ENCODE measurements around the gene CLDN22. TPM values are rescaled to one million over a fixed set of nuclear protein-coding genes. Genes with fewer than 3 reads are reported as not detected.

Gene CLDN22
- total and polyA plus RNA-seq, 2 of the 8 experiments (the other 6 are each of a cell fraction or from before 2014, with no cell fraction given): not detected

GRCh38 chr4:183314336-183314735, 5.7 kb downstream of the CLDN22 start:
- Histone ChIP-seq H2AK5ac (ENCODE audit: low read depth, low read length) (no peak overlapping the region), H3K79me2 (ENCODE audit: control insufficient read depth in 1 of 2, insufficient read depth in 2 of 2, low read length in 2 of 2) (no peaks in the 10 kb centered on the region), H3K9me3 (ENCODE audit: insufficient read depth in 2 of 2, low read depth in 1 of 2, low read length in 1 of 2) (no peaks in the 10 kb centered on the region), H3K23me2 (ENCODE audit: low read depth, low read length) (no peaks in the 10 kb centered on the region), H3K4me1 (replicated peaks in 1 of 4; ENCODE audit: control insufficient read depth in 3 of 4, insufficient read depth in 4 of 4, low read length in 3 of 4) (no peaks in the 10 kb centered on the region), H2BK5ac (ENCODE audit: low read depth, low read length) (no peak overlapping the region), H2BK20ac (ENCODE audit: low read length) (no peak overlapping the region), H2BK120ac (replicated peaks; ENCODE audit: low read depth, low read length) (no peak overlapping the region), H3K4me3 (ENCODE audit: extremely low read depth in 1 of 4, insufficient read depth in 2 of 4, low read depth in 3 of 4, low read length in 4 of 4) (no peak overlapping the region), H4K8ac (ENCODE audit: extremely low read depth, insufficient read depth, low read length) (no peak overlapping the region), H2BK15ac (ENCODE audit: low read length) (no peak overlapping the region), H4K20me1 (replicated peaks in 1 of 2; ENCODE audit: control insufficient read depth in 1 of 2, insufficient read depth in 2 of 2, low read length in 2 of 2) (peaks cover 0 to 5% of the 10 kb centered on the region in 2 experiments), H4K5ac (ENCODE audit: insufficient read length, low read depth, low read length) (no peak overlapping the region), H3K23ac (ENCODE audit: insufficient read length) (no peak overlapping the region), H3K4me2 (ENCODE audit: insufficient read depth in 1 of 2, low read depth in 2 of 2, low read length in 2 of 2) (no peak overlapping the region), H2AFZ (ENCODE audit: low read length) (no peak overlapping the region), H3K56ac (replicated peaks; ENCODE audit: insufficient read length, low read depth, low read length) (no peak overlapping the region), H3K9ac (replicated peaks in 1 of 4; ENCODE audit: extremely low read depth in 1 of 4, low read depth in 3 of 4, low read length in 3 of 4) (no peak overlapping the region), H4K91ac (replicated peaks; ENCODE audit: insufficient read length, low read length) (no peak overlapping the region), H2BK12ac (ENCODE audit: low read depth, low read length) (no peak overlapping the region), H3K14ac (ENCODE audit: insufficient read length) (no peak overlapping the region), H3K4ac (replicated peaks; ENCODE audit: insufficient read length, low read depth, low read length) (no peak overlapping the region), H3K36me3 (ENCODE audit: control insufficient read depth in 2 of 4, insufficient read depth in 4 of 4, low read length in 3 of 4) (peaks cover 6 to 53% (median 30%) of the 10 kb centered on the region in 4 experiments), H3K18ac (ENCODE audit: extremely low read depth, low read length) (no peak overlapping the region), H3K27ac (ENCODE audit: low read depth, low read length) (no peak overlapping the region), H3K79me1 (ENCODE audit: low read depth, low read length) (no peaks in the 10 kb centered on the region), H3K27me3 (replicated peaks in 1 of 4; ENCODE audit: control insufficient read depth in 3 of 4, extremely low read depth in 1 of 4, insufficient read depth in 3 of 4, low read length in 3 of 4) (no peaks in the 10 kb centered on the region)
- FAIRE-seq: no peak
- WGBS, 2 experiments (ENCODE audit: extremely low coverage in 1 of 2, insufficient coverage in 1 of 2, insufficient read length in 1 of 2, insufficient replicate concordance in 2 of 2, low coverage in 1 of 2, low lambda C conversion rate in 2 of 2, missing lambda C conversion rate in 1 of 2): 91% methylated on average over 15 of the region's 15 CpGs; no CpG with 5 or more reads in 1 of the 2 experiments
- POLR2A ChIA-PET (ENCODE audit: partially characterized antibody): no interaction called here
- CTCF ChIA-PET (ENCODE audit: partially characterized antibody): interaction anchor here (1.0 to 1.4 kb wide), 2 partner anchors 18 to 52 kb away, joined by 3 read pairs; no protein-coding TSS in a partner anchor
- DNase-seq (ENCODE audit: low read depth in 1 of 2, low spot score in 2 of 2): no peak
- TF ChIP-seq, protein P1, sequence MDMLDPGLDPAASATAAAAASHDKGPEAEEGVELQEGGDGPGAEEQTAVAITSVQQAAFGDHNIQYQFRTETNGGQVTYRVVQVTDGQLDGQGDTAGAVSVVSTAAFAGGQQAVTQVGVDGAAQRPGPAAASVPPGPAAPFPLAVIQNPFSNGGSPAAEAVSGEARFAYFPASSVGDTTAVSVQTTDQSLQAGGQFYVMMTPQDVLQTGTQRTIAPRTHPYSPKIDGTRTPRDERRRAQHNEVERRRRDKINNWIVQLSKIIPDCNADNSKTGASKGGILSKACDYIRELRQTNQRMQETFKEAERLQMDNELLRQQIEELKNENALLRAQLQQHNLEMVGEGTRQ (IDR thresholded peaks at IDR 0.05; ENCODE audit: low read length): no peak
- no peak for TF ChIP-seq NANOG (IDR thresholded peaks at IDR 0.05; ENCODE audit: insufficient read depth, low read depth, low read length, poor library complexity, severe bottlenecking)
- TF ChIP-seq TEAD4 (IDR thresholded peaks at IDR 0.05; ENCODE audit: low read depth, low read length): no peak
- TF ChIP-seq ZNF274 (IDR thresholded peaks at IDR 0.05; ENCODE audit: borderline replicate concordance, extremely low read depth, low read length): no peak
- TF ChIP-seq CTCF (IDR thresholded peaks at IDR 0.05; ENCODE audit: control extremely low read depth in 1 of 3, insufficient read depth in 1 of 3, low read depth in 1 of 3, low read length in 3 of 3): no peak
- TF ChIP-seq GABPA (IDR thresholded peaks at IDR 0.05; ENCODE audit: borderline replicate concordance, insufficient read depth, low read length): no peak
- TF ChIP-seq GTF2F1 (IDR thresholded peaks at IDR 0.05; ENCODE audit: borderline replicate concordance, low read depth, low read length): no peak
- no peak for TF ChIP-seq CHD1 (IDR thresholded peaks at IDR 0.05; ENCODE audit: low read depth, low read length)
- no peak for TF ChIP-seq SIRT6 (IDR thresholded peaks at IDR 0.05; ENCODE audit: low read length)
- no peak for TF ChIP-seq MAFK (IDR thresholded peaks at IDR 0.05; ENCODE audit: low read depth, low read length)

Measured in H1 (cell line).